Upper lobe of right lung (tissue), 1 donor: Measurements from ENCODE around the gene ENDOG. TPM values are rescaled to one million over a fixed set of nuclear protein-coding genes. Genes with fewer than 3 reads are reported as not detected.
A peak's percentile ranks its signal among the peaks of the same experiment; 100 is the strongest.
"Not testable (repeated sequence)": the region's sequence is repeated elsewhere in the genome, so short reads cannot be mapped to it uniquely, and the experiment has no call there.

Experiments
- ATAC-seq: fragments of 200-7000 bp; cut with Tn5 transposase; one replicate; pipeline ENCODE4 v1.9.1; 2020; ENCODE audit warnings: mild to moderate bottlenecking, moderate library complexity
- DNase-seq: peaks from one replicate; pipeline ENCODE4 v3.0.0-alpha.2; 2020
- H3K27ac ChIP-seq: fragments of 200-600 bp; one replicate; pipeline ENCODE4 v1.8.0; 2022
- H3K27me3 ChIP-seq: fragments of 200-600 bp; one replicate; pipeline ENCODE4 v1.8.0; 2022; ENCODE audit warnings: mild to moderate bottlenecking
- H3K36me3 ChIP-seq: fragments of 200-600 bp; one replicate; pipeline ENCODE4 v1.8.0; 2022
- H3K4me1 ChIP-seq: fragments of 200-600 bp; one replicate; pipeline ENCODE4 v1.8.0; 2022
- H3K4me3 ChIP-seq: fragments of 200-600 bp; one replicate; pipeline ENCODE4 v1.8.0; 2022; ENCODE audit warnings: mild to moderate bottlenecking
- H3K9me3 ChIP-seq: fragments of 200-600 bp; one replicate; pipeline ENCODE4 v1.8.0; 2022
- intact Hi-C: fragments of 100-400 bp; cut with DNase I; formaldehyde crosslinking; loops from one replicate; pipeline ENCODE4 v1.11.0; 2022
- total RNA-seq: library from RNA; stranded (reverse); fragmentation: NEBNext Ultra II Directional; extraction: Animal tissue kit (Norgen Biotek cat#: 25700); gene quantifications from one replicate; pipeline ENCODE4 v1.2.1, GENCODE V29; 2021
- TF ChIP-seq, protein P1 (sequence below): fragments of 200-600 bp; IDR thresholded peaks from one replicate; pipeline ENCODE4 v1.8.0; 2022; ENCODE audit warnings: antibody characterized with exemption
- donor health status: DM: no; HTN: yes; CAD: no; lungs with severe emphysema.

The ENDOG gene
- total RNA-seq, 1 donor from 2014 or later, result 18.6 TPM

DNA sequence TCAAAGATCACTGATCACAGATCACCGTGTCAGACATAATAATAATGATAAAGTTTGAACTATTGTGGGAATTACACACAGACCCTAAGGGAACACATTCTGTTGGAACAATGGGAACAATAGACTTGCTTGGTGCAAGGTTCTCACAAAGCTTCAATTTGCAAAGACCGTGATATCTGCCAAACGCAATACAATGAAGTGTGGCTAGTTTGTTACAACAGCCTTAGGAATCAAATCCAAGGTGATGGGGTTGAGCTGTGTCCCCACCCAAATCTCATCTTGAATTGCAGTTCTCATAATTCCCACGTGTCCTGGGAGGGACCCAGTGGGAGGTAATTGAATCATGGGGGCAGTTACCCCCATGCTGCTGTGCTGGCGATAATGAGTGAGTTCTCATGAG lies 42.6 kb downstream of the ENDOG start:
- intact Hi-C loops, result loop anchor here (5.0 kb wide), 1 partner anchor 66 kb away; no protein-coding TSS in a partner anchor
- ATAC-seq (no peak), DNase-seq (no peak)
- Histone ChIP-seq H3K4me1 (peaks cover 16% of the 10 kb centered on the region), H3K27ac (peak overlapping the region; percentile 33), H3K27me3 (no peaks in the 10 kb centered on the region), H3K36me3 (no peaks in the 10 kb centered on the region), H3K9me3 (no peaks in the 10 kb centered on the region), H3K4me3 (no peak overlapping the region)
- TF ChIP-seq, protein P1, sequence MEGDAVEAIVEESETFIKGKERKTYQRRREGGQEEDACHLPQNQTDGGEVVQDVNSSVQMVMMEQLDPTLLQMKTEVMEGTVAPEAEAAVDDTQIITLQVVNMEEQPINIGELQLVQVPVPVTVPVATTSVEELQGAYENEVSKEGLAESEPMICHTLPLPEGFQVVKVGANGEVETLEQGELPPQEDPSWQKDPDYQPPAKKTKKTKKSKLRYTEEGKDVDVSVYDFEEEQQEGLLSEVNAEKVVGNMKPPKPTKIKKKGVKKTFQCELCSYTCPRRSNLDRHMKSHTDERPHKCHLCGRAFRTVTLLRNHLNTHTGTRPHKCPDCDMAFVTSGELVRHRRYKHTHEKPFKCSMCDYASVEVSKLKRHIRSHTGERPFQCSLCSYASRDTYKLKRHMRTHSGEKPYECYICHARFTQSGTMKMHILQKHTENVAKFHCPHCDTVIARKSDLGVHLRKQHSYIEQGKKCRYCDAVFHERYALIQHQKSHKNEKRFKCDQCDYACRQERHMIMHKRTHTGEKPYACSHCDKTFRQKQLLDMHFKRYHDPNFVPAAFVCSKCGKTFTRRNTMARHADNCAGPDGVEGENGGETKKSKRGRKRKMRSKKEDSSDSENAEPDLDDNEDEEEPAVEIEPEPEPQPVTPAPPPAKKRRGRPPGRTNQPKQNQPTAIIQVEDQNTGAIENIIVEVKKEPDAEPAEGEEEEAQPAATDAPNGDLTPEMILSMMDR, result no peak

DNA sequence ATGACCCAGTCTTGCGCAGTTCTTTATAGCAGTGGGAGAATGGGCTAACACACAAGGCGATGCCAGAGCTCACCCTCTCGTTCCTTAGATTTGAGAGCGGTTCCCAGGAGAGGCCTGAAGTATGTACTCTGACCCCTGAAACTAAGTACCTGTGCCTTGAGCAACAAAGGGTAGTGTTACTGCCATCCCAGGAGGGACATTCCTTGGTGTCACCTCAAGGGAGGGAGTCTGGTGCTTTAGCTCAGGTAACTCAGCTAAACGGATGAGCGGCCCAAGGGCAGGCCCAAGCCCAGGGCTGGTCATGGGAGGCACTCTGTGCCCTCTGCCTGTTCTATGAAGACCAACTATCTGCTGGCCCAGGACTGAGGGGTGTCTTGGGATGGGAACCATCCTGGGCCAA lies 43.2 kb downstream of the ENDOG start:
- TF ChIP-seq, protein P1, result no peak
- H3K4me1 ChIP-seq, result peaks cover 16% of the 10 kb centered on the region
- no peaks in the 10 kb centered on the region for H3K27me3 ChIP-seq
- intact Hi-C loops, result loop anchor here (5.0 kb wide), 1 partner anchor 66 kb away; no protein-coding TSS in a partner anchor
- no peaks in the 10 kb centered on the region for H3K9me3 ChIP-seq
- DNase-seq, result no peak
- H3K27ac ChIP-seq, result peak overlapping the region; percentile 33
- no peaks in the 10 kb centered on the region for H3K36me3 ChIP-seq
- H3K4me3 ChIP-seq, result no peak overlapping the region
- ATAC-seq, result peak; percentile 58

DNA sequence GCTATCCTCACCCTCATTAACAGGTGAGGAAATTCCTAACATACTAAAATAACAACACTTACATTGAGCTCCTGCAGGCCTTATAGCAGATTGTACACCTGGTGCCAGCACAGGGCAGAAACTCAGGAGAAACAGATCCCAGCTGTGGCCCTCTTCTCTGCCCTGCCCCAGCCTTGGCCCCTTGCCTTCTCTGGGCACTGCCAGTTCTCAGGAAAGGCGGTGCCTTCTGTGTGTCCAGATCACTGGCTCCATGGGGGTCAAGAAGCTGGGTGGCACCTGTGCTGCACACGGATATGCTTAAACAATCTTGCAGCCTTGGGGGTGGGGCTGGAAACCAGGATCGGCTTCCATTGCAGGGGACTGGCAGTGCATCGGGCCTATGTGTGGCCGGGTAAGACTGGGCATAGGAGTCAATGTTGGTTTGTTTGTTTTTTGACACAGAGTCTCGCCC lies 44.1 kb downstream of the ENDOG start:
- Histone ChIP-seq H3K4me1 (peaks cover 16% of the 10 kb centered on the region), H3K27ac (peak overlapping the region; percentile 5), H3K27me3 (no peaks in the 10 kb centered on the region), H3K4me3 (no peak overlapping the region), H3K36me3 (no peaks in the 10 kb centered on the region), H3K9me3 (no peaks in the 10 kb centered on the region)
- TF ChIP-seq, protein P1, result no peak
- intact Hi-C loops, result loop anchor here (5.0 kb wide), 1 partner anchor 65 kb away; no protein-coding TSS in a partner anchor
- peak; percentile 79 for ATAC-seq
- peak; percentile 77 for DNase-seq

DNA sequence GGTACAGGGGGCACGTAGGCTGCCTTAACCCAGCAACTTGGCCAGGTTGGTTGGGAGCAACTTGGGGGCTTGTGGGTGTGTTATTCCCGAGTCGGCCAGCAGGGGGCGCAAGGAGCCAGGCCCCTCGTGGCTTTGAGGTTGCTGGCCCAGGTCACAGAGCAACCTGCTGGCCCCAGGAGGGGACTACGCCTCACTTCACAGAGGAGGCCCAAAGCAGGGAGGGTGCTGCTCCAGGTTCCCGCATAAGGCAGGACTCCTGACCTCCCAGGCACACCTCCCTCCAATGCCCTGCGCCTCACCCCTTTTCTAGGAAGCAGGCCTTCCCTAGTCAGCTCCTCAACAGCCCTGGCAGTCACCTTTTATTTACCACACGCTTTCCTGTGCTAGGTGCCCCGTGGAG lies 45.3 kb downstream of the ENDOG start:
- Histone ChIP-seq H3K27ac (no peak overlapping the region), H3K9me3 (no peaks in the 10 kb centered on the region), H3K36me3 (no peaks in the 10 kb centered on the region), H3K27me3 (no peaks in the 10 kb centered on the region), H3K4me1 (peaks cover 16% of the 10 kb centered on the region), H3K4me3 (no peak overlapping the region)
- ATAC-seq (peak; percentile 94), DNase-seq (peak; percentile 92)
- intact Hi-C loops, result loop anchor here (5.0 kb wide), 1 partner anchor 64 kb away; no protein-coding TSS in a partner anchor
- TF ChIP-seq, protein P1, result peak; percentile 98

DNA sequence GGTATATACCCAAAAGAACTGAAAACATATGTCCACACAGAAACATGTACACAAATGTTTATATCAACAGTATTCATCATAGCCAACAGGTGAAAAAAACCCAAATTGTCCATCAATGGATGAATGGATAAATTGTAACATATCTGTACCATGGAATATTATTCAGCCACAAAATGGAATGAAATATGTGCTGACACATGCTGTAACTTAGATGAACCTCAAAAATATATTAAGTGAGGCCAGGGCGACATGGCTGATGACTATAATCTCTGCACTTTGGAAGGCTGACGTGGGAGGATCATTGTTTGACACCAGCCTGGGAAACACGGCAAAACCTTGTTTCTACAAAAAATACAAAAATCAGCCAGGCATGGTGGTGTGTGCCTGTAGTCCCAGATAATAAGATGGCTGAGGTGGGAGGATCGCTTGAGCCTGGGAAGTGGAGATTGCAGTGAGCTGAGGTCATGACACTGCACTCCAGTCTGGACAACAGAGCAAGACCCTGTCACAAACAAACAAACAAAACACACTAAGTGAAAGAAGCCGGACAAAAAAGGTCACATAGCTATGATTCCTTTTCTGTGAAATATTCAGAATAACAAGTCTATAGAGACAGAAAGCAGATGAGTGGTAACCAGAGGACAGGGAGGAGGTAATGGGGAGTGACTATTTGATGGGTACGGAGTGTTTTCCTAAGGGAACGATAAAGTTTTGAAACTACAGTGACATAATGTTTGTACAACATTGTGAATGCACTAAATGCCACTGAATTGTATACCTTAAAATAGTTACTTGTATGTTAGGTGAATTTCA lies 52.0 kb downstream of the ENDOG start:
- Histone ChIP-seq H3K27me3 (no peaks in the 10 kb centered on the region), H3K27ac (no peak overlapping the region), H3K4me3 (no peak overlapping the region), H3K36me3 (no peaks in the 10 kb centered on the region), H3K9me3 (no peaks in the 10 kb centered on the region), H3K4me1 (no peaks in the 10 kb centered on the region)
- ATAC-seq, result no peak
- TF ChIP-seq, protein P1, result no peak
- intact Hi-C loops, result no loop called here
- no peak for DNase-seq

DNA sequence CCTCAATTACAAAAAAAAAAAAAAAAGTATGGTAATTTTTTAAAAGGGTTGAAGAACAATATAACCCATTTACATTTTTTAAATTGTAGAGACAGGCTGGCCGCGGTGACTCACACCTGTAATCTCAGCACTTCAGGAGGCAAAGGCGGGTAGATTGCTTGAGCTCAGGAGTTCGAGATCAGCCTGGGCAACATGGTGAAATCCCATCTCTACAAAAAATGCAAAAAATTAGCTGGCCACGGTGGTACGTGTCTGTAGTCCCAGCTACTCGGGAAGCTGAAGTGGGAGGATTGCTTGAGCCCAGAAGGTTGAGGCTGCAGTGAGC lies 52.6 kb downstream of the ENDOG start:
- H3K4me3 ChIP-seq, ATAC-seq, intact Hi-C loops, H3K27ac ChIP-seq, H3K9me3 ChIP-seq, H3K27me3 ChIP-seq, H3K4me1 ChIP-seq, H3K36me3 ChIP-seq, DNase-seq: not testable (repeated sequence)
